GM18526 (cell line): ENCODE results near the gene SUPT6H.

ENCODE experiments used
- POLR2A ChIP-seq: IDR thresholded peaks from 3 replicates; pipeline ENCODE4 v1.6.1; 2011; ENCODE audit not compliant: insufficient read length; ENCODE audit errors: extremely low read depth

SUPT6H gene

GRCh38 chr17:28661635-28662526 is at the start of gene SUPT6H, which contains the start of gene SDF2:
SUPT6H (plus strand) TSS chr17:28662205; CDS start chr17:28673402, 11,197 bp downstream.
SDF2 (minus strand) TSS chr17:28661906; CDS start chr17:28661876, 30 bp downstream.
- TF ChIP-seq POLR2A = peak; percentile 80

- no peak for TF ChIP-seq POLR2A
These were observed 49.5 kb upstream of the SUPT6H start for GRCh38 chr17:28612531-28612930.

GRCh38 chr17:28612936-28613872 is 48.8 kb upstream of the SUPT6H start:
- TF ChIP-seq POLR2A = no peak

- no peak for TF ChIP-seq POLR2A
These were observed 48.0 kb upstream of the SUPT6H start, which contains the start of gene RSKR for GRCh38 chr17:28613931-28614381. RSKR (minus strand) TSS chr17:28614185; CDS start chr17:28614161, 24 bp downstream.

- TF ChIP-seq POLR2A = no peak
These were observed 46.6 kb upstream of the SUPT6H start for GRCh38 chr17:28615260-28615940.

GRCh38 chr17:28616281-28616680 is 45.7 kb upstream of the SUPT6H start:
- TF ChIP-seq POLR2A = no peak

- no peak for TF ChIP-seq POLR2A
These were observed 43.5 kb upstream of the SUPT6H start for GRCh38 chr17:28618464-28618863.

GRCh38 chr17:28620010-28620409 is 42.0 kb upstream of the SUPT6H start:
- no peak for TF ChIP-seq POLR2A

GRCh38 chr17:28622186-28622585 is 39.8 kb upstream of the SUPT6H start:
- TF ChIP-seq POLR2A = no peak

- no peak for TF ChIP-seq POLR2A
These were observed 38.3 kb upstream of the SUPT6H start for GRCh38 chr17:28623696-28624095.

GRCh38 chr17:28624148-28624547 is 37.9 kb upstream of the SUPT6H start:
- no peak for TF ChIP-seq POLR2A

GRCh38 chr17:28626818-28627217 is 35.2 kb upstream of the SUPT6H start:
- TF ChIP-seq POLR2A = no peak

- TF ChIP-seq POLR2A = no peak
These were observed 27.7 kb upstream of the SUPT6H start for GRCh38 chr17:28634206-28634865.

- TF ChIP-seq POLR2A = no peak
These were observed 26.5 kb upstream of the SUPT6H start for GRCh38 chr17:28635506-28635905.
